Measurements from ENCODE around the gene TCP11L1. TPM values are rescaled to one million over a fixed set of nuclear protein-coding genes. Genes with fewer than 3 reads are reported as not detected.

TCP11L1 gene
- total and polyA plus RNA-seq, 4 donors = 2.9 to 11.7 (median 6.9) TPM

DNA sequence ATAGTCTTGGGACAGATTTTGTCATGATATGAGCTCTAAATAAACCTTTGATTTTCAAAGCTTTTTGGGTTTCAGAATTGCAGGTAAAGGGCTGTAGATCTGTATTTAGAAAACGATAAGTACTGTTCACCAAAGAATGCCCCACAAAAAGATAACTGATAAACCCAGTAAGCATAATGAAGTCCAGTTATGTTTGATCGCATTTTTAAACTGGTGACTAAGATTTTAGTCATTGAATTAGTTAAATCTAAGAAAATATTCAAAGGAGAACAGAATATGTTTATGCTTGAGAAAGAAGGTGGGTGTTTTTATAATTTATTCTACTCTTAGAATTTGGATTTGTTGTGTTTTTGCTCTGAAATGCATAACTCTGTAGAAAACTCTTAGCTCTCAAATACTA lies 12.1 kb upstream of the TCP11L1 start:
- 83% methylated on average over 2 of the region's 2 CpGs for WGBS
- H3K27me3 ChIP-seq (ENCODE audit: control insufficient read depth in 4 of 4, insufficient read depth in 4 of 4, low read length in 3 of 4) = no peaks in the 10 kb centered on the region
- H3K9me3 ChIP-seq (ENCODE audit: control insufficient read depth in 4 of 4, low read length in 3 of 4) = no peaks in the 10 kb centered on the region
- H3K4me1 ChIP-seq (ENCODE audit: control insufficient read depth in 4 of 4, insufficient read depth in 4 of 4, low read length in 3 of 4) = peaks cover 0 to 22% (median 6%) of the 10 kb centered on the region in 4 donors
- H3K9ac ChIP-seq (ENCODE audit: low read depth in 1 of 2, low read length in 2 of 2) = no peak overlapping the region
- H3K36me3 ChIP-seq (ENCODE audit: control insufficient read depth in 4 of 4, insufficient read depth in 3 of 4, low read depth in 1 of 4, low read length in 3 of 4) = peaks cover 3 to 37% (median 27%) of the 10 kb centered on the region in 4 donors
- H3K27ac ChIP-seq (ENCODE audit: low read depth in 1 of 2, low read length in 2 of 2) = no peak overlapping the region
- no peak overlapping the region for H3K4me3 ChIP-seq (ENCODE audit: low read depth in 1 of 3, low read length in 3 of 3)
- DNase-seq (ENCODE audit: low spot score) = no peak
- TF ChIP-seq, protein P1, sequence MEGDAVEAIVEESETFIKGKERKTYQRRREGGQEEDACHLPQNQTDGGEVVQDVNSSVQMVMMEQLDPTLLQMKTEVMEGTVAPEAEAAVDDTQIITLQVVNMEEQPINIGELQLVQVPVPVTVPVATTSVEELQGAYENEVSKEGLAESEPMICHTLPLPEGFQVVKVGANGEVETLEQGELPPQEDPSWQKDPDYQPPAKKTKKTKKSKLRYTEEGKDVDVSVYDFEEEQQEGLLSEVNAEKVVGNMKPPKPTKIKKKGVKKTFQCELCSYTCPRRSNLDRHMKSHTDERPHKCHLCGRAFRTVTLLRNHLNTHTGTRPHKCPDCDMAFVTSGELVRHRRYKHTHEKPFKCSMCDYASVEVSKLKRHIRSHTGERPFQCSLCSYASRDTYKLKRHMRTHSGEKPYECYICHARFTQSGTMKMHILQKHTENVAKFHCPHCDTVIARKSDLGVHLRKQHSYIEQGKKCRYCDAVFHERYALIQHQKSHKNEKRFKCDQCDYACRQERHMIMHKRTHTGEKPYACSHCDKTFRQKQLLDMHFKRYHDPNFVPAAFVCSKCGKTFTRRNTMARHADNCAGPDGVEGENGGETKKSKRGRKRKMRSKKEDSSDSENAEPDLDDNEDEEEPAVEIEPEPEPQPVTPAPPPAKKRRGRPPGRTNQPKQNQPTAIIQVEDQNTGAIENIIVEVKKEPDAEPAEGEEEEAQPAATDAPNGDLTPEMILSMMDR (IDR thresholded peaks at IDR 0.05; ENCODE audit: low read depth, low read length, missing input control) = no peak
- TF ChIP-seq HNF4A (conservative IDR thresholded peaks at IDR 0.05) (no peak), FOXA1 (IDR thresholded peaks at IDR 0.05) (no peak), SP1 (IDR thresholded peaks at IDR 0.05) (no peak), ZBTB33 (IDR thresholded peaks at IDR 0.05) (no peak), YY1 (IDR thresholded peaks at IDR 0.05) (no peak), RAD21 (IDR thresholded peaks at IDR 0.05) (no peak)

- no peak overlapping the region for H3K27ac ChIP-seq (ENCODE audit: low read depth in 1 of 2, low read length in 2 of 2)
- no peak overlapping the region for H3K9ac ChIP-seq (ENCODE audit: low read depth in 1 of 2, low read length in 2 of 2)
- peaks cover 3 to 40% (median 29%) of the 10 kb centered on the region in 4 donors for H3K36me3 ChIP-seq (ENCODE audit: control insufficient read depth in 4 of 4, insufficient read depth in 3 of 4, low read depth in 1 of 4, low read length in 3 of 4)
- H3K9me3 ChIP-seq (ENCODE audit: control insufficient read depth in 4 of 4, low read length in 3 of 4) = no peaks in the 10 kb centered on the region
- TF ChIP-seq FOXA1 (IDR thresholded peaks at IDR 0.05) (no peak), EGR1 (IDR thresholded peaks at IDR 0.05; ENCODE audit: low read depth in 2 of 2) (no peak), RXRA (IDR thresholded peaks at IDR 0.05) (no peak), TAF1 (conservative IDR thresholded peaks at IDR 0.05) (no peak), MAX (IDR thresholded peaks at IDR 0.05) (no peak), HNF4A (conservative IDR thresholded peaks at IDR 0.05) (no peak), SP1 (IDR thresholded peaks at IDR 0.05) (no peak)
- DNase-seq (ENCODE audit: low spot score) = no peak
- 60% methylated on average over 4 of the region's 4 CpGs for WGBS
- no peaks in the 10 kb centered on the region for H3K27me3 ChIP-seq (ENCODE audit: control insufficient read depth in 4 of 4, insufficient read depth in 4 of 4, low read length in 3 of 4)
- peaks cover 0 to 22% (median 6%) of the 10 kb centered on the region in 4 donors for H3K4me1 ChIP-seq (ENCODE audit: control insufficient read depth in 4 of 4, insufficient read depth in 4 of 4, low read length in 3 of 4)
- no peak overlapping the region for H3K4me3 ChIP-seq (ENCODE audit: low read depth in 1 of 3, low read length in 3 of 3)
Observed at GRCh38 chr11:33027846-33028536, 11.4 kb upstream of the TCP11L1 start.

DNA sequence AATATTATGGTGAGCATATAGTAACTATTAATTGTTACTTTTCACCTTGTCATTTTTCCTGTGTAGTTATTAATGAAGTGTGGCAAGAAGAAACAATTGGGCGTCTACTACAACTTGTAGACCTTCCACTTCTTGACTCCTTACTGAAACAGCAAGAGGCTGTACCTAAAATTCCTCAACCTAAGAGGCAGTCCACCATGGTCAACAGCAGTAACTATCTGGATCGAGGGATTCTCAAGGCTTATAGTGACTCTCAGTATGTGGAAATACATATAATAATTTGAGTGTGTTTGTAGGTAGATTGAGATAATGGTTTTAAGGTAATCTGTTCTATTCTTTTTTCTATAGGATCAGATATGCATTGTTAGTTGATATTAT lies 10.8 kb upstream of the TCP11L1 start:
- H3K9me3 ChIP-seq (ENCODE audit: control insufficient read depth in 4 of 4, low read length in 3 of 4) = no peaks in the 10 kb centered on the region
- H3K9ac ChIP-seq (ENCODE audit: low read depth in 1 of 2, low read length in 2 of 2) = no peak overlapping the region
- peaks cover 3 to 43% (median 29%) of the 10 kb centered on the region in 4 donors for H3K36me3 ChIP-seq (ENCODE audit: control insufficient read depth in 4 of 4, insufficient read depth in 3 of 4, low read depth in 1 of 4, low read length in 3 of 4)
- 98% methylated on average over 2 of the region's 2 CpGs for WGBS
- H3K4me3 ChIP-seq (ENCODE audit: low read depth in 1 of 3, low read length in 3 of 3) = no peak overlapping the region
- DNase-seq (ENCODE audit: low spot score) = no peak
- peaks cover 0 to 18% (median 6%) of the 10 kb centered on the region in 4 donors for H3K4me1 ChIP-seq (ENCODE audit: control insufficient read depth in 4 of 4, insufficient read depth in 4 of 4, low read length in 3 of 4)
- H3K27me3 ChIP-seq (ENCODE audit: control insufficient read depth in 4 of 4, insufficient read depth in 4 of 4, low read length in 3 of 4) = no peaks in the 10 kb centered on the region
- H3K27ac ChIP-seq (ENCODE audit: low read depth in 1 of 2, low read length in 2 of 2) = no peak overlapping the region
- TF ChIP-seq HNF4G (IDR thresholded peaks at IDR 0.05) = no peak
- TF ChIP-seq FOXA1 (IDR thresholded peaks at IDR 0.05) = no peak
- TF ChIP-seq RXRA (IDR thresholded peaks at IDR 0.05) = no peak
- no peak for TF ChIP-seq ZBTB33 (IDR thresholded peaks at IDR 0.05)
- no peak for TF ChIP-seq NR2F2 (IDR thresholded peaks at IDR 0.05)
- no peak for TF ChIP-seq SP1 (IDR thresholded peaks at IDR 0.05)
- no peak for TF ChIP-seq TAF1 (conservative IDR thresholded peaks at IDR 0.05)
- no peak for TF ChIP-seq GABPA (IDR thresholded peaks at IDR 0.05 in 1 of 2, conservative IDR thresholded peaks at IDR 0.05 in 1 of 2)
- no peak for TF ChIP-seq EGR1 (IDR thresholded peaks at IDR 0.05; ENCODE audit: low read depth in 2 of 2)
- no peak for TF ChIP-seq FOXA2 (IDR thresholded peaks at IDR 0.05)
- TF ChIP-seq HNF4A (conservative IDR thresholded peaks at IDR 0.05) = no peak
- no peak for TF ChIP-seq ATF3 (IDR thresholded peaks at IDR 0.05)
- TF ChIP-seq RAD21 (IDR thresholded peaks at IDR 0.05) = no peak
- TF ChIP-seq, protein P1 (IDR thresholded peaks at IDR 0.05; ENCODE audit: low read depth, low read length, missing input control) = no peak
- no peak for TF ChIP-seq MAX (IDR thresholded peaks at IDR 0.05)
- TF ChIP-seq YY1 (IDR thresholded peaks at IDR 0.05) = no peak

Measured in liver (tissue), 9 donors.